KOPT-K1 (cell line): ENCODE measurements around the gene PDE4D.
"Not testable (repeated sequence)": the region's sequence is repeated elsewhere in the genome, so short reads cannot be mapped to it uniquely, and the experiment has no call there.

Experiments used
- H3K27ac ChIP-seq: fragments of 200-600 bp; sonication (generic); 2 replicates; pipeline ENCODE4 v1.5.1; 2016; ENCODE audit warnings: antibody characterized with exemption, mild to moderate bottlenecking, low read depth, low read length; ENCODE audit not compliant: poor library complexity, severe bottlenecking
- H3K36me3 ChIP-seq: fragments of 200-600 bp; sonication (generic); 2 replicates; pipeline ENCODE4 v1.5.1; 2017; ENCODE audit warnings: antibody characterized with exemption, mild to moderate bottlenecking, low read length, moderate library complexity; ENCODE audit not compliant: insufficient read depth
- H3K9me3 ChIP-seq: fragments of 200-600 bp; sonication (generic); 2 replicates; pipeline ENCODE4 v1.5.1; 2017; ENCODE audit warnings: antibody characterized with exemption, low read length, mild to moderate bottlenecking; ENCODE audit not compliant: insufficient read depth, poor library complexity, severe bottlenecking

Gene PDE4D

GRCh38 chr5:59772206-59772605 lies 121.3 kb downstream of the PDE4D start:
- H3K36me3 ChIP-seq, result no peaks in the 10 kb centered on the region
- no peaks in the 10 kb centered on the region for H3K9me3 ChIP-seq
- no peak overlapping the region for H3K27ac ChIP-seq

GRCh38 chr5:59770953-59771352 lies 122.6 kb downstream of the PDE4D start:
- Histone ChIP-seq H3K27ac (no peak overlapping the region), H3K36me3 (no peaks in the 10 kb centered on the region), H3K9me3 (no peaks in the 10 kb centered on the region)

- no peaks in the 10 kb centered on the region for H3K36me3 ChIP-seq
- H3K27ac ChIP-seq, result no peak overlapping the region
- H3K9me3 ChIP-seq, result no peaks in the 10 kb centered on the region
Measured at GRCh38 chr5:59769832-59770231, 123.7 kb downstream of the PDE4D start.

- Histone ChIP-seq H3K27ac (no peak overlapping the region), H3K9me3 (no peaks in the 10 kb centered on the region), H3K36me3 (no peaks in the 10 kb centered on the region)
Measured at GRCh38 chr5:59769041-59769360, 124.5 kb downstream of the PDE4D start.

GRCh38 chr5:59768152-59769040 lies 125.1 kb downstream of the PDE4D start:
- Histone ChIP-seq H3K9me3 (no peaks in the 10 kb centered on the region), H3K27ac (no peak overlapping the region)

GRCh38 chr5:59767681-59768151 lies 125.8 kb downstream of the PDE4D start:
- H3K9me3 ChIP-seq, result no peaks in the 10 kb centered on the region
- no peaks in the 10 kb centered on the region for H3K36me3 ChIP-seq
- H3K27ac ChIP-seq, result no peak overlapping the region

More at GRCh38 chr5:59768152-59769040, 125.1 kb downstream of the PDE4D start:
- H3K36me3 ChIP-seq, result no peaks in the 10 kb centered on the region

GRCh38 chr5:59767211-59767605 lies 126.3 kb downstream of the PDE4D start:
- H3K27ac ChIP-seq, result no peak overlapping the region

GRCh38 chr5:59766427-59767210 lies 126.9 kb downstream of the PDE4D start:
- Histone ChIP-seq H3K27ac (no peak overlapping the region), H3K36me3 (no peaks in the 10 kb centered on the region), H3K9me3 (no peaks in the 10 kb centered on the region)

More at GRCh38 chr5:59767211-59767605, 126.3 kb downstream of the PDE4D start:
- Histone ChIP-seq H3K9me3 (no peaks in the 10 kb centered on the region), H3K36me3 (no peaks in the 10 kb centered on the region)

GRCh38 chr5:59765446-59765845 lies 128.1 kb downstream of the PDE4D start:
- Histone ChIP-seq H3K36me3 (no peaks in the 10 kb centered on the region), H3K27ac (no peak overlapping the region), H3K9me3 (no peaks in the 10 kb centered on the region)

GRCh38 chr5:59764361-59764760 lies 129.2 kb downstream of the PDE4D start:
- H3K27ac ChIP-seq, result no peak overlapping the region
- H3K9me3 ChIP-seq, result no peaks in the 10 kb centered on the region
- no peaks in the 10 kb centered on the region for H3K36me3 ChIP-seq

GRCh38 chr5:59763541-59763940 lies 130.0 kb downstream of the PDE4D start:
- H3K9me3 ChIP-seq, result no peaks in the 10 kb centered on the region
- no peak overlapping the region for H3K27ac ChIP-seq
- H3K36me3 ChIP-seq, result no peaks in the 10 kb centered on the region

GRCh38 chr5:59762232-59762631 lies 131.3 kb downstream of the PDE4D start:
- not testable (repeated sequence) for H3K27ac ChIP-seq

GRCh38 chr5:59760785-59761348 lies 132.7 kb downstream of the PDE4D start:
- H3K27ac ChIP-seq, result no peak overlapping the region
- no peaks in the 10 kb centered on the region for H3K36me3 ChIP-seq

More at GRCh38 chr5:59762232-59762631, 131.3 kb downstream of the PDE4D start:
- H3K36me3 ChIP-seq, H3K9me3 ChIP-seq: not testable (repeated sequence)

GRCh38 chr5:59759600-59760351 lies 133.8 kb downstream of the PDE4D start:
- Histone ChIP-seq H3K27ac (no peak overlapping the region), H3K9me3 (no peaks in the 10 kb centered on the region), H3K36me3 (no peaks in the 10 kb centered on the region)

More at GRCh38 chr5:59760785-59761348, 132.7 kb downstream of the PDE4D start:
- H3K9me3 ChIP-seq, result no peaks in the 10 kb centered on the region
